Measurements from ENCODE around the gene NUB1.

DNA sequence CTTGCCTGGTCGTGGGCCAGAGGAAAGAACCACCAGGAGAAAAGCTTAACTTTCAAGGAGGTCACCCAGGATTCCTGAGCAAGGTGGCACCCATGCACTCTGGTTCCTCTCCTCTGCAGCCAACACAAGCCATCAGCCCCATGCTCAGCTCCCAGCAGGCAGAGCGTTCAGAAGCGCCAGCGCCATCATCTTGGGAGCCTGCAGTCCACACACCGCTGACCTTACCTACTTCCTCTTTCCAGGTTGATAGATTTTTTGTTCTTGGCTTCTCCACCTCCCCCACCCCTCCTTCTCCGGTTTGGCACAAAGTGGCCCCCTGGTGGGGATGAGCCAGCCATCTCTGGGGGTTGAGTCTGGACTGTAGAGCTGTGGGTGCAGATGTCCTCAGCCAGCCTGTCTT is 69.9 kb downstream of the NUB1 start:
- TF ChIP-seq CTCF (IDR thresholded peaks at IDR 0.05; ENCODE audit: borderline replicate concordance, extremely low read depth, low read length, poor library complexity, severe bottlenecking) (peak; percentile 23), EZH2 (IDR thresholded peaks at IDR 0.05; ENCODE audit: borderline replicate concordance, low read depth, low read length, severe bottlenecking) (no peak)
